ENCODE measurements around the gene KCNIP1. TPM values are rescaled to one million over a fixed set of nuclear protein-coding genes. Genes with fewer than 3 reads are reported as not detected.

Gene KCNIP1
- total and polyA plus RNA-seq, 10 of the 15 experiments (the other 5 are each of a cell fraction or from before 2014, with no cell fraction given) = not detected

DNA sequence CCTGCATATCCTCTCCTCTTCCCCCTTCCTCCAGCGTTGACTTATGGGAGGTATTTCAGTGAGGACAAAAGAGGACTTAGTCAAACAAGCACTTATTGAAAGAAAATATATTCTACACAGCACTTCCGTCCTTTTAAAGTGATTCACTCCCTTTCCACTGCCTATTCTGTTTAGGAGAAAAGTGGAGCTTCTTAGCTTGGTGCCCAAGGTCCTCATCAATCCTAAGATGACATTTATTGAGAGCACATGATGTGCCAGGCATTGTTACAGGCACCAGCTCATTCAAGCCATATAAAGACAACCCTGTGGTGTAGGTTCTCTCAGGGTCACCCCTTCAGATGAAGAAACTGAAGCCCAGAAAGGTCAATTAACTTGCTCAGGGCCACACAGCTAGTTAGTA lies 95.9 kb downstream of the KCNIP1 start:
- no TSS peak for BruUV-seq (replicated peaks)
- H3K27ac ChIP-seq (ENCODE audit: control insufficient read depth, insufficient read depth) = no peak overlapping the region
- intact Hi-C loops (cut with micrococcal nuclease; ENCODE audit: unreplicated experiment) = no loop called here
- ChIA-PET CTCF (interaction anchor here (1.5 kb wide), 1 partner anchor 39 kb away, joined by 3 read pairs; no protein-coding TSS in a partner anchor), SMC1A (ENCODE audit: uncharacterized antibody, unreplicated experiment) (interaction anchor here (1.3 kb wide), 1 partner anchor 16 kb away, joined by 3 read pairs; no protein-coding TSS in a partner anchor), POLR2A (interaction anchor here (0.9 kb wide), 1 partner anchor 164 kb away, joined by 3 read pairs; no protein-coding TSS in a partner anchor), RAD21 (ENCODE audit: unreplicated experiment) (no interaction called here)
- H3K36me3 ChIP-seq (ENCODE audit: control insufficient read depth in 2 of 2, insufficient read depth in 2 of 2, low read length in 1 of 2) = no peaks in the 10 kb centered on the region
- peaks cover 0 to 6% of the 10 kb centered on the region in 2 experiments; a peak in 3 of 4 replicates for H3K27me3 ChIP-seq (replicated peaks in 1 of 2; ENCODE audit: control insufficient read depth in 2 of 2, insufficient read depth in 2 of 2, low read length in 1 of 2)
- FAIRE-seq (no peak), DNase-seq (ENCODE audit: low read depth, low spot score) (no peak), ATAC-seq (no peak)
- no peak overlapping the region for H3K4me2 ChIP-seq (ENCODE audit: control insufficient read depth, insufficient read depth)
- TF ChIP-seq TARDBP (IDR thresholded peaks at IDR 0.05; ENCODE audit: borderline replicate concordance) = no peak
- TF ChIP-seq, protein P1, sequence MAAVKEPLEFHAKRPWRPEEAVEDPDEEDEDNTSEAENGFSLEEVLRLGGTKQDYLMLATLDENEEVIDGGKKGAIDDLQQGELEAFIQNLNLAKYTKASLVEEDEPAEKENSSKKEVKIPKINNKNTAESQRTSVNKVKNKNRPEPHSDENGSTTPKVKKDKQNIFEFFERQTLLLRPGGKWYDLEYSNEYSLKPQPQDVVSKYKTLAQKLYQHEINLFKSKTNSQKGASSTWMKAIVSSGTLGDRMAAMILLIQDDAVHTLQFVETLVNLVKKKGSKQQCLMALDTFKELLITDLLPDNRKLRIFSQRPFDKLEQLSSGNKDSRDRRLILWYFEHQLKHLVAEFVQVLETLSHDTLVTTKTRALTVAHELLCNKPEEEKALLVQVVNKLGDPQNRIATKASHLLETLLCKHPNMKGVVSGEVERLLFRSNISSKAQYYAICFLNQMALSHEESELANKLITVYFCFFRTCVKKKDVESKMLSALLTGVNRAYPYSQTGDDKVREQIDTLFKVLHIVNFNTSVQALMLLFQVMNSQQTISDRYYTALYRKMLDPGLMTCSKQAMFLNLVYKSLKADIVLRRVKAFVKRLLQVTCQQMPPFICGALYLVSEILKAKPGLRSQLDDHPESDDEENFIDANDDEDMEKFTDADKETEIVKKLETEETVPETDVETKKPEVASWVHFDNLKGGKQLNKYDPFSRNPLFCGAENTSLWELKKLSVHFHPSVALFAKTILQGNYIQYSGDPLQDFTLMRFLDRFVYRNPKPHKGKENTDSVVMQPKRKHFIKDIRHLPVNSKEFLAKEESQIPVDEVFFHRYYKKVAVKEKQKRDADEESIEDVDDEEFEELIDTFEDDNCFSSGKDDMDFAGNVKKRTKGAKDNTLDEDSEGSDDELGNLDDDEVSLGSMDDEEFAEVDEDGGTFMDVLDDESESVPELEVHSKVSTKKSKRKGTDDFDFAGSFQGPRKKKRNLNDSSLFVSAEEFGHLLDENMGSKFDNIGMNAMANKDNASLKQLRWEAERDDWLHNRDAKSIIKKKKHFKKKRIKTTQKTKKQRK (IDR thresholded peaks at IDR 0.05; ENCODE audit: low read depth, low read length) = no peak
- TF ChIP-seq RCOR1 (conservative IDR thresholded peaks at IDR 0.05; ENCODE audit: low read depth, low read length) = no peak
- TF ChIP-seq POLR2AphosphoS2 (IDR thresholded peaks at IDR 0.05; ENCODE audit: low read depth, low read length) = no peak
- TF ChIP-seq KLF5 (IDR thresholded peaks at IDR 0.05; ENCODE audit: partially characterized antibody) = no peak
- TF ChIP-seq, protein P2, sequence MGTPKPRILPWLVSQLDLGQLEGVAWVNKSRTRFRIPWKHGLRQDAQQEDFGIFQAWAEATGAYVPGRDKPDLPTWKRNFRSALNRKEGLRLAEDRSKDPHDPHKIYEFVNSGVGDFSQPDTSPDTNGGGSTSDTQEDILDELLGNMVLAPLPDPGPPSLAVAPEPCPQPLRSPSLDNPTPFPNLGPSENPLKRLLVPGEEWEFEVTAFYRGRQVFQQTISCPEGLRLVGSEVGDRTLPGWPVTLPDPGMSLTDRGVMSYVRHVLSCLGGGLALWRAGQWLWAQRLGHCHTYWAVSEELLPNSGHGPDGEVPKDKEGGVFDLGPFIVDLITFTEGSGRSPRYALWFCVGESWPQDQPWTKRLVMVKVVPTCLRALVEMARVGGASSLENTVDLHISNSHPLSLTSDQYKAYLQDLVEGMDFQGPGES (IDR thresholded peaks at IDR 0.05) = no peak
- TF ChIP-seq, protein P3, sequence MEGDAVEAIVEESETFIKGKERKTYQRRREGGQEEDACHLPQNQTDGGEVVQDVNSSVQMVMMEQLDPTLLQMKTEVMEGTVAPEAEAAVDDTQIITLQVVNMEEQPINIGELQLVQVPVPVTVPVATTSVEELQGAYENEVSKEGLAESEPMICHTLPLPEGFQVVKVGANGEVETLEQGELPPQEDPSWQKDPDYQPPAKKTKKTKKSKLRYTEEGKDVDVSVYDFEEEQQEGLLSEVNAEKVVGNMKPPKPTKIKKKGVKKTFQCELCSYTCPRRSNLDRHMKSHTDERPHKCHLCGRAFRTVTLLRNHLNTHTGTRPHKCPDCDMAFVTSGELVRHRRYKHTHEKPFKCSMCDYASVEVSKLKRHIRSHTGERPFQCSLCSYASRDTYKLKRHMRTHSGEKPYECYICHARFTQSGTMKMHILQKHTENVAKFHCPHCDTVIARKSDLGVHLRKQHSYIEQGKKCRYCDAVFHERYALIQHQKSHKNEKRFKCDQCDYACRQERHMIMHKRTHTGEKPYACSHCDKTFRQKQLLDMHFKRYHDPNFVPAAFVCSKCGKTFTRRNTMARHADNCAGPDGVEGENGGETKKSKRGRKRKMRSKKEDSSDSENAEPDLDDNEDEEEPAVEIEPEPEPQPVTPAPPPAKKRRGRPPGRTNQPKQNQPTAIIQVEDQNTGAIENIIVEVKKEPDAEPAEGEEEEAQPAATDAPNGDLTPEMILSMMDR (IDR thresholded peaks at IDR 0.05 in 2 of 3, conservative IDR thresholded peaks at IDR 0.05 in 1 of 3; ENCODE audit: control insufficient read depth in 2 of 3, extremely low read depth in 1 of 3, insufficient read depth in 1 of 3, low read depth in 3 of 3, low read length in 3 of 3) = no peak
- no peak for TF ChIP-seq BHLHE40 (IDR thresholded peaks at IDR 0.05; ENCODE audit: borderline replicate concordance in 1 of 2, low read depth in 2 of 2, low read length in 1 of 2)
- TF ChIP-seq, protein P4, sequence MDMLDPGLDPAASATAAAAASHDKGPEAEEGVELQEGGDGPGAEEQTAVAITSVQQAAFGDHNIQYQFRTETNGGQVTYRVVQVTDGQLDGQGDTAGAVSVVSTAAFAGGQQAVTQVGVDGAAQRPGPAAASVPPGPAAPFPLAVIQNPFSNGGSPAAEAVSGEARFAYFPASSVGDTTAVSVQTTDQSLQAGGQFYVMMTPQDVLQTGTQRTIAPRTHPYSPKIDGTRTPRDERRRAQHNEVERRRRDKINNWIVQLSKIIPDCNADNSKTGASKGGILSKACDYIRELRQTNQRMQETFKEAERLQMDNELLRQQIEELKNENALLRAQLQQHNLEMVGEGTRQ (IDR thresholded peaks at IDR 0.05; ENCODE audit: borderline replicate concordance, low read depth, low read length) = no peak
- no peak for TF ChIP-seq HDGF (IDR thresholded peaks at IDR 0.05)
- no peak for TF ChIP-seq CREB1 (IDR thresholded peaks at IDR 0.05; ENCODE audit: low read depth)
- no peak for TF ChIP-seq RELA (IDR thresholded peaks at IDR 0.05; ENCODE audit: borderline replicate concordance, partially characterized antibody)
- no peak for TF ChIP-seq SUZ12 (IDR thresholded peaks at IDR 0.05; ENCODE audit: unreplicated experiment)
- no peak for TF ChIP-seq NFYA (IDR thresholded peaks at IDR 0.05; ENCODE audit: borderline replicate concordance, low read depth, low read length)
- H3K4me3 ChIP-seq = no peak overlapping the region
- H4K20me1 ChIP-seq (ENCODE audit: control insufficient read depth, insufficient read depth) = no peaks in the 10 kb centered on the region
- WGBS (ENCODE audit: insufficient coverage, insufficient replicate concordance, low lambda C conversion rate, missing lambda C conversion rate) = 0% methylated on average over 1 of the region's 2 CpGs
- in situ Hi-C loops (cut with MboI) = no loop called here
- H3K79me2 ChIP-seq (ENCODE audit: control insufficient read depth, insufficient read depth, low read length) = no peaks in the 10 kb centered on the region
- no peaks in the 10 kb centered on the region for H3K4me1 ChIP-seq (ENCODE audit: control insufficient read depth, insufficient read depth, low read length)
- H3K9ac ChIP-seq (ENCODE audit: control insufficient read depth, insufficient read depth, low read length) = no peak overlapping the region
- no peak overlapping the region for H2AFZ ChIP-seq (ENCODE audit: control insufficient read depth, low read depth, low read length)
- no peaks in the 10 kb centered on the region for H3K9me3 ChIP-seq (replicated peaks; ENCODE audit: control insufficient read depth, insufficient read depth, low read length)

Data from GM12878 (cell line).